HL-60/S4 treated with phorbol 12-myristate 13-acetate at 8.2 ng/mL for 4 days and 3 days (cell line): ENCODE measurements around the gene TNFRSF6B.
"Not testable (repeated sequence)": the region's sequence is repeated elsewhere in the genome, so short reads cannot be mapped to it uniquely, and the experiment has no call there.

Experiments
- in situ Hi-C: fragments of 300-500 bp; cut with MboI; formaldehyde crosslinking; loops from 2 replicates; pipeline ENCODE4 v1.15.0; 2022; ENCODE audit warnings: low sequenced_read_pairs

TNFRSF6B gene, protein sequence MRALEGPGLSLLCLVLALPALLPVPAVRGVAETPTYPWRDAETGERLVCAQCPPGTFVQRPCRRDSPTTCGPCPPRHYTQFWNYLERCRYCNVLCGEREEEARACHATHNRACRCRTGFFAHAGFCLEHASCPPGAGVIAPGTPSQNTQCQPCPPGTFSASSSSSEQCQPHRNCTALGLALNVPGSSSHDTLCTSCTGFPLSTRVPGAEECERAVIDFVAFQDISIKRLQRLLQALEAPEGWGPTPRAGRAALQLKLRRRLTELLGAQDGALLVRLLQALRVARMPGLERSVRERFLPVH

DNA sequence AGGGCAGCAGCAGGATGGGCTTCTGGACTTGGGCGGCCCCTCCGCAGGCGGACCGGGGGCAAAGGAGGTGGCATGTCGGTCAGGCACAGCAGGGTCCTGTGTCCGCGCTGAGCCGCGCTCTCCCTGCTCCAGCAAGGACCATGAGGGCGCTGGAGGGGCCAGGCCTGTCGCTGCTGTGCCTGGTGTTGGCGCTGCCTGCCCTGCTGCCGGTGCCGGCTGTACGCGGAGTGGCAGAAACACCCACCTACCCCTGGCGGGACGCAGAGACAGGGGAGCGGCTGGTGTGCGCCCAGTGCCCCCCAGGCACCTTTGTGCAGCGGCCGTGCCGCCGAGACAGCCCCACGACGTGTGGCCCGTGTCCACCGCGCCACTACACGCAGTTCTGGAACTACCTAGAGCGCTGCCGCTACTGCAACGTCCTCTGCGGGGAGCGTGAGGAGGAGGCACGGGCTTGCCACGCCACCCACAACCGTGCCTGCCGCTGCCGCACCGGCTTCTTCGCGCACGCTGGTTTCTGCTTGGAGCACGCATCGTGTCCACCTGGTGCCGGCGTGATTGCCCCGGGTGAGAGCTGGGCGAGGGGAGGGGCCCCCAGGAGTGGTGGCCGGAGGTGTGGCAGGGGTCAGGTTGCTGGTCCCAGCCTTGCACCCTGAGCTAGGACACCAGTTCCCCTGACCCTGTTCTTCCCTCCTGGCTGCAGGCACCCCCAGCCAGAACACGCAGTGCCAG is at the start of gene TNFRSF6B:
Gene TNFRSF6B (plus strand): TSS at position 25 of the 729 bp plus-strand sequence. CDS start 116 bp downstream, at position 141.
- in situ Hi-C loops = no loop called here

DNA sequence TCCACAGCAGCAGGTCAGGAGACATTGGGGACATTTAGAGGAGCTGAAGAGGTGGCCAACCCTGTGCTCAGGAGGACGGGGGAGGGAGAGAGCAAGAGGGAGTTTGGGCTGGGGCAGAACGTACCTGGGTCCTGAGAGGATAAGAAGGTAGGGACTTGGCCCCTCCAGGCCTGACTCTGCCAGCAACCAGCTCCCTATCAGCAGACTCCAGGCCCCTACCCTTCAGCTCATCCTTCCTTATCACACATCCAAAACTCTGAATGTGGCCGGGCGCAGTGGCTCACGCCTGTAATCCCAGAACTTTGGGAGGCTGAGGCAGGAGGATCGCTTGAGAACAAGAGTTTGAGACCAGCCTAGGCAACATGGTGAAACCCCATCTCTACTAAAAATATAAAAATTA is 48.3 kb upstream of the TNFRSF6B start:
- in situ Hi-C loops = no loop called here

DNA sequence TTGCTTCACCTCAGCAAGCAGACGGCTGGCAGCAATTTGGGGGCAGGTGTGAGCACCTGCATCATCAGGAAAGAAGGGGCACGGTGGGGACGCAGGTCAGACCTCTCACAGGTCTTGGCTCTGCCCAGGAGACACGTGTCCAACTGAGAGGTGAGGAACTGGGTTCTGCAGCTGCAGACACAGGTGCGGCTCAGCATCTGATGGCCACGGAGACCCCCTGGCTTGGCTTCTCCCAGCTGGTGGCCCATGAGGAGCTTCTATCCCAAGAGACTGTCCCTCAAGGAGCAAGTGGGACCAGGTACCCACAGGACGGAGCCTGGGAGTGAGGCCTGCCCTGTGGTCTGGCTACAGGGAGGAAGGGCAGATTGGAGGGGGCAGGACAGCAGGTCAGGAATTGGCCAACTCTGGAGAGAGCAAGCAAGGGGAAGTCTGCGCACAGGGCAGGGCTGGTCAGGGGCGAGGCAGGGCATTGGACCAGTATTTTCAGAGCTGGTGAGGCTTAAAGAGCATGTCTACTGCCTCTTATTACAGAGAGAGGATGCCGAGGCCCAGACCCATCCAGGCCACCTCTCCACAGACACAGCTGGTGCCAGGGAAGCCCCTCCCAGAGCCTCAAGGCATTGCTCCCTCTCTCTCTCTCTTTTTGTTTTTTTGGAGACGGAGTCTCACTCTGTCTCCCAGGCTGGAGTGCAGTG is 47.4 kb upstream of the TNFRSF6B start:
- in situ Hi-C loops = no loop called here

DNA sequence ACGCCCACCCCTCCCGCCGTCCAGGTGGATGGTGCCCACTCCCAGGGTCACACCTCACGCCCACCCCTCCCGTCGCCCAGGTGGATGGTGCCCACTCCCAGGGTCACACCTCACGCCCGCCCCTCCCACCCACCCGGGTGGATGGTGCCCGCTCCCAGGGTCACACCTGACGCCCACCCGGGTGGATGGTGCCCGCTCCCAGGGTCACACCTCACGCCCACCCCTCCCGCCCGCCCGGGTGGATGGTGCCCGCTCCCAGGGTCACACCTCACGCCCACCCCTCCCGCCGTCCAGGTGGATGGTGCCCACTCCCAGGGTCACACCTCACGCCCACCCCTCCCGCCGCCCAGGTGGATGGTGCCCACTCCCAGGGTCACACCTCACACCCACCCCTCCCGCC is 46.0 kb upstream of the TNFRSF6B start:
- in situ Hi-C loops = not testable (repeated sequence)

DNA sequence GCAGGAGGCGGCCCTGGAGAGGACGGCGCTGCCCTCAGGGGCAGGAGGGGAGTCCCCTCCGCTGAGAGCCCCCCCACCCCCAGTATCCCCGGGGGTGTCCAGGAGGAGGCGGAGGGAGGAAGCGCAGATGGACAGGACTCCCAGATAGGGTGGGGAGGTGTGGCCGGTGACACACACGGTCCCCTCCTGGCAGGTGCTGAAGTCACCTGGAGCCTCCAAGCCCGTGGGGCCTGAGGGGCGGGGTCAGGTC is 44.6 kb upstream of the TNFRSF6B start:
- in situ Hi-C loops = no loop called here

DNA sequence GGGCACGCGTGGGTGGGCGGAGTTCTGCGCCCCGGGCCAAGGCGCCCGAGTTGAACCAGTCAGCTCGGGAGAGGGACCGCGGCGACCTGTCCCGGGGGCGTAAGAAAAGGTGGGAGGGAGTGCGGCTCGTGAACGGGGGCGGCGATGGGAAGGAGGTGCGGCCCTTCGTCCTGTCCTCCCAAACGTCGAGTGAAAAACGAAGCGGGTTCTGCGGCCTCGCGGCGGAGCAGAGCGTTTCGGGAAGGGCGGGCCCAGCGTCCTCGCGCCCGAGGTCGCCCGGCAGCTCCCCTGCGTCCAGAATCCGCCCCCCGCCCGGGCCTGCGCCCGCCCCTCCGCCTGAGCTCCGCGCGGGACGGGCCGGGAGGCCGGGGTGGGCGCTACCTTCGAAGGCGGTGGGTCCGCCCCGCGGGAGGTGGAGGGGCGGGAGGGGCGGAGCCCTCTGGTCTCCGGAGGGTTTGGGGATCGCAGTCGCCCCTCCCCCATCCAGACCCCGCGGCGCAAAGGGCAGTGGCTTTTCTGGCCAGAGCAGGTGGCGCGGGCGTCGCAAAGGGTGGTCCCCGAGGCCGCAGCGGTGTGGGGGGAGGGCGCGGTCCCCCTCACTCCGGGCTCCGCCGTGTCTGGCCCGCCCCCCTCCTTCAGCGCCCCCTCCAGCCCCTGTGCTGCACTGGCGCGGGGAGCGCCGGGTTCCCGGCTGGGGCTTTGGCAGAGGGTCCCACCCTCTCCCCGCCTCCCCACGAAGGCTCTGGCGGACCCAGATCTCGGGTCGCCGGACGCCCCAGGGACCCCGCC is 44.1 kb upstream of the TNFRSF6B start:
- in situ Hi-C loops = no loop called here

DNA sequence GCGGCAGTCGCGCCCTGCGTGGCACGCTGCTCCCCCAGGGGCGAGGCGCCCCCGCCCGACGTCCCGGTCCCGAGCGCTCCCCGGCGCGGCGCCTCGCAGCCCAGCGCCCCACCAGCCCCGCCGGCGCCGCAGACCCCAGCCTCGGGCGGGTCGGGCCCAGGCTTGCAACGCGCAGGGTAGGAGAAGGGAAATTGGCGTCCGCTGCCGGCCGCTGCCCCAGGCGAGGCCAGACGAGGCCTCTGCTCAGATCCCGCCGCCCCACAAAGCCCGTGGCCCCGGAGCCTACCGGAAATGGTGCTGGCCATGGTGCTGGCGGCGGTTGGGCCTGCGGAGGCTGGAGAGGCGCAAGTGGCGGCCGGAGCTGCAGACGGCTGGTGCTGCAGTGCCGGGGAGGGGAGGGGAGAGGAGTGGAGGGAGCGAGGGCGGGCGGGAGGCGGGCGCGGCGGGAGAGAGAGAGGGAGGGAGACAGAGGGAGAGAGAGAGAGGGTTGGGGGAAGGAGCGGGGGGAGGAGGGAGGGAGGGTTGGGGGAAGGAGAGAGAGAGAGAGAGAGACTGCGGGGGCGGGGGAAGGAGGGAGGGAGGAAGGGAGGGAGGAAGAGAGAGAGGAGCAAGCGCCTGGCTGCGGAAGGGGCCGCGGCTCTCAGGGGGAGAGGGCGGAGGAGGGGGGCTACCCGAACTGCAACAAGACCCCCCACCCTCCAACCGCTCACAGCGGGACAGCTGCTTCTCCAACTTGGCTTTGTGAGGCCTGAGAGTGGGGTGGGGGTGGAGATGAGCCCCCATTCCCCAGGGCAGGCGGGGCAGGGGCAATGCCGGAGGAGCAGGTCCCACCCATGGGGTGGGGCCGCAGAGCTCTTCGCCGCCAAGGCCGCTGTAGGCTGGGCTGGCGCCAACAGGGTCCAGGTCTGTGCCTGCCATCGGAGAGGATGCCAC is 43.1 kb upstream of the TNFRSF6B start, which contains the start of gene STMN3:
Gene STMN3 (minus strand): TSS at position 384 of the 933 bp plus-strand sequence. CDS start 79 bp downstream, at position 305.
- in situ Hi-C loops = no loop called here

DNA sequence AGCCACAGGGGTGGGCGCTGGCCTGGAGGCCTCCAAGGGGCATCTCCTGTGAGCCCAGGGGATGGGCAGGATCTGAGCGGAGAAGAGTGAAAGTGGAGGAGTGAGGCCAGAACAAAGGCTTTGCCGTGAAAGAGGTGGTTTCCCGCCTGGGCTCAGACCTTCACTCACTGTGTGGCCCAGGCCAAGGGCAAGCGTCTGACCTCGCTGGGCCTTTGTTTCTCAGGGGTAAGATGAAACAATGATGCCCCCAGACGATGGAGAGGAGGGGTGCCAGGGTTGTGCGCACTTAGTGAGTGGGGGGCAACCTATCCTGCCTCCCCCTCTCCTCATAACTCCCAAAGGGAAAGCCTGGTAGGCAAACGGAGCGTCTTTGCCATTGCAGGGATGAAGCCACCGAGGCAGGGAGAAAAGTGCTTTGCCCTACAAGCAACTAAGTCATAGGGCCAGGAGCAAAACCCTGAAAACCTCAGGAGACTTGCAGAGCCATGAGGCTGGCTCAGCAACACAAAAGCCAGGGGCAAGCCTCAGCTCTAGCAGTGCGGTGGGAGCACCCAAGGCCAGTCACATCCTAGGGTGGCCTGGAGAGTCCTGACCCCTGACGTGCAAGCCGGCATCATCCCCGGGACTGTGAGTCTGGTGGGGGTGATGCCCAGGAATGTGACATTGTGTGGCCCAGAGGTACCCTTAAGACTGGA is 42.3 kb upstream of the TNFRSF6B start:
- in situ Hi-C loops = no loop called here

DNA sequence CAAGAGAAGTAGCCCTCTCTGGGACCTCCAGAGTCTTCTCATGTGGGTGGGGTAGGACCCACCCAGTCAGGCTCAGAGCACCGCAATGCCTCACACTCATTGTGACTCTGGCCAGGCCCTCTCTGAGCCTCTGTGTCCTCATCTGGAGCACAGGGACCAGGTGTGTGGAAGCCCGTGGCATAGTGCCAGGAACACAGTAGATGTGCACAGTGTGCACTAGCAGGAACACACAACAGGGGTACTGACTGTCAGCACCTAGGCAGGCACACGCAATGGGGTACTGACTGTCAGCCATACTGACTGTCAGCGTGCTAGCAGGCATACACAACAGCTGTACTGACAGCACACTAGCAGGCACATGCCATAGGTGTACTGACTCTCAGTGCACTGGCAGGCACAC is 41.2 kb upstream of the TNFRSF6B start:
- in situ Hi-C loops = no loop called here

DNA sequence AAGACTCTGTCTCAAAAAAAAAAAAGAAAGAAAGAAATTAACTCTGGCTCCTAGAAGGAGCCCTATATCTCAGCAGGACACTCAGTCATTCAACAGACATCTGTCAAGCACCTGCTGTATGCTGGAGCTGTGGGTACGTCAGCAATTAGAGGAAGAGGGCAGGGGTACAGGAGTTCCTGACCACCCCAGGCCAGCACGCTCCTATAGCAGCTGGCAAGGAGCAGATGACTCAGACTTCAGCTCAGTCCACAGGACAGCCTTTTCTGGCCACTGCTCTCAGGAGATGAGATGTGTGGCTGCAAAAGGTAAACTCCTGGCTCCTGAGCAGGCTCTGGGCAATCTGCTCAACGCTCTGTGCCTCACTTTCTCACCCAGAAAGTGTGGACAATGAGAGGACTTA is 40.0 kb upstream of the TNFRSF6B start:
- in situ Hi-C loops = no loop called here

DNA sequence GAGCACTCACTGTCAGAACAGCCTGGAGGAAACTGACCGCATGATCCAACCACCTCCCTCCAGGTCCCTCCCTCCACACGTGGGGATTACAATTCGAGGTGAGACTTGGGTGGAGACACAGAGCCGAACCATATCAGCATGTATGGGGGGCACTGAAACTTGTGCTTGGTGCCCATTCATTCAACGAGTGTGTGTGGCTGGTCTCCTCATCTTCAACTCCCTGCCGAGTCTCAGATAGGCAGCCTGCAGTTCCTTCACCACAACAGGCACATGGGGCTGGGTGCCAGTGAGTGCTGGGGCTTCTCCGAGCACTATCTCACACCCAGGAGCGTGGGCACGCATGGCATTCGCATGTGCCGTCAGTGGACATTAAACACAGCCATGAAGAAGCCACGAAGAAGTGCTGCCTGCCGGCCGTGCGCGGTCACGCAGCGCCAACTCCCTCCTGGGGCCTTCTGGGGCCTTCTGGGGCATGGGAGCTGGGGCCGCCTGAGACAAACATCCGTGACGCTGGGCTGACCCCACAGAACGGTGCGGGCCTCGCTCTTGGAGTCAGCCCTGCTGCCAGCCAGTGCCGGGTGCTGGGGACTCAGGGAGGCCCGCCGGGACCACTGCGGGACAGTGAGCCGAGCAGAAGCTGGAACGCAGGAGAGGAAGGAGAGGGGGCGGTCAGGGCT is 39.1 kb upstream of the TNFRSF6B start:
- in situ Hi-C loops = no loop called here

DNA sequence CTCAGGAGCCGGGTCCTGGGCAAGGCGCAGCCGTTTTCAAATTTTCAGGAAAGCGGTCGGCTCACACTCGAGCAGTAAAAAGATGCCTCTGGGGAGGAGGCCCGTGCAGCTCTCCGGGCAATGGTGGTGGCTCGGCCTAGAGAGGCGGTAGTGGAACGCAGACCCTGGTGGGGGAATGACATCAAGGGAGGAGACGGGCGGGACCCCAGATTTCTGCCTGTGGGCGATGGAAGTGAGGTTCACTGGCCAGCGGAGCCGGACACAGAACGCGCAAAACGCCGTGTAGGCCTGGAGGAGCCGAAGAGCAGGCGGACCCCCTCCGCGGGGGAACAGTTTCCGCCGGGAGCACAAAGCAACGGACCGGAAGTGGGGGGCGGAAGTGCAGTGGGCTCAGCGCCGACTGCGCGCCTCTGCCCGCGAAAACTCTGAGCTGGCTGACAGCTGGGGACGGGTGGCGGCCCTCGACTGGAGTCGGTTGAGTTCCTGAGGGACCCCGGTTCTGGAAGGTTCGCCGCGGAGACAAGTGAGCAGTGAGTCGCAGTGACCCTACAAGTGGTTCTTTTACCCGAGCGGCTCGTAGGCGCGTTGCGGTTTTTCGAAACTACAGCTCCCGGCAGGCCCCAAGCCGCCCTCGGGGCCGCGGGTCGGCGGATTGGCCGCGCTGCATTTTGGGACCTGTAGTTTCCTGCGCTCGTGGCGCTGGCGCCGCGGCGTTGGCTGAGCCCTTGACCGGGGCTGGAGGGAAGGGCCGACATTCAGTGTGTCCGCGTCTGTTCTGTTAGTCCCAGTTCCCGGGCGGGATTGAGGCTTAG is 38.3 kb upstream of the TNFRSF6B start, which contains the start of gene RTEL1:
Gene RTEL1 (plus strand): TSS at position 376 of the 812 bp plus-strand sequence. CDS start 1,091 bp downstream, outside the sequence.
- in situ Hi-C loops = no loop called here

DNA sequence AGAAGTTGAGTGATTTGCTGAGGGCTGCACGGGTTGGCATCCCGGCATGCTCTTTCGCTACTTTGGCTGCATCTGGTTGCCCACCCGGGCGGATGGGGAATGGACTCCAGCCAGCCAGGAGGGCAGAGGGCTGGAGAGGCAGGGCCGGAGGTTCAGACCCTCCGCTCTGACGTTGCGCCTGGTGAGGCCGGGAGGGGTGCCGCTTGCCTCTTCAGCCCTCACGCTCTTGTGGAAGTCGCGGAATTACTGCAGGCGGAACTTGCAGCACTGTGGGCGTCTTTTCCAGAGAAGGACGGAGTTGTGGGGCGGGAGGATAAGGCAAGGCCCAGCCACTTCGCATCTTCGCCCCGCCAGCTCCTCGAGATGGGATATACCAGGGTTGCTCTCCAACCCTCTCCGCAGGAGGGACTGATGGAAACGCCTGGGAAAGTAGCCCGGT is 37.7 kb upstream of the TNFRSF6B start:
- in situ Hi-C loops = no loop called here

DNA sequence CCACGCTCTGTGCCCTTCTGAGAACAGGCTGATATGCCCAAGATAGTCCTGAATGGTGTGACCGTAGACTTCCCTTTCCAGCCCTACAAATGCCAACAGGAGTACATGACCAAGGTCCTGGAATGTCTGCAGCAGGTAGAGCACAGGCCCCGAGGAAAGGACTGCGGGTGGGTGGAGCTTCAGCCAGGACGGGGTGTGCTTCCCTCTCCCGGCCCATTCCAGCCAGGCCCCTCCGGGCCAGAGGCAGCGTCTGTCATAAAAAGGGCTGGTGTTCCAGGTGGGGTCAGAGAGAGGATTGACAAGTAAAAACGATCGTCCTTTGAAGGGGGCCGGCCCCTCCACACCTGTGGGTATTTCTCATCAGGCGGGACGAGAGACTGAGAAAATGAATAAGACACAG is 37.1 kb upstream of the TNFRSF6B start:
- in situ Hi-C loops = no loop called here

DNA sequence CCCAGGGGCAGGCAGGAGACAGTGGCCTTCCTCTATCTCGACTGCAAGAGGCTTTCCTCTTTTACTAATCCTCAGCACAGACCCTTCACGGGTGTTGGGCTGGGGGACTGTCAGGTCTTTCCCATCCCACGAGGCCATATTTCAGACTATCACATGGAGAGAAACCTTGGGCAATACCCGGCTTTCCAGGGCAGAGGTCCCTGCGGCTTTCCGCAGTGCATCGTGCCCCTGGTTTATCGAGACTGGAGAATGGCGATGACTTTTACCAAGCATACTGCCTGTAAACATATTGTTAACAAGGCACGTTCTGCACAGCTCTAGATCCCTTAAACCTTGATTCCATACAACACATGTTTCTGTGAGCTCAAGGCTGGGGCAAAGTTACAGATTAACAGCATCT is 36.3 kb upstream of the TNFRSF6B start:
- in situ Hi-C loops = not testable (repeated sequence)

DNA sequence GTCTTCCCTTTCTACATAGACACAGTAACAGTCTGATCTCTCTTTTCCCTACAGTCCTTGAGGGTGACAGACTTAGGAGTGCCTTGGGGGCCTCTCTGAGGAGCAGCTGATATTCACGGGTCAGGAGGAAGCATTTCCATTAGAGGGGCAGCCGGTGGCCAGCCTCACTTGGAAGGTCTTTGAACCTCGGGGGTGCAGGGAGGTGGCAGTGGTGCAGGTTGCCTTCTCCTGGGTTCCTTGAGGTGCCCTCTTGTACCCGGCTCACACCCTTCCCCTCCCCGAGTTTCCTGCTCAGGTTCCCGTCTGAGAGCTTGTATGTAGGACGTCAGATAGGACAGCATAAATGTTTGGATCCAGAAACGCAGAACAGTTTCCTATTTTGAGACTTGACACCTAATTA is 35.8 kb upstream of the TNFRSF6B start:
- in situ Hi-C loops = no loop called here

DNA sequence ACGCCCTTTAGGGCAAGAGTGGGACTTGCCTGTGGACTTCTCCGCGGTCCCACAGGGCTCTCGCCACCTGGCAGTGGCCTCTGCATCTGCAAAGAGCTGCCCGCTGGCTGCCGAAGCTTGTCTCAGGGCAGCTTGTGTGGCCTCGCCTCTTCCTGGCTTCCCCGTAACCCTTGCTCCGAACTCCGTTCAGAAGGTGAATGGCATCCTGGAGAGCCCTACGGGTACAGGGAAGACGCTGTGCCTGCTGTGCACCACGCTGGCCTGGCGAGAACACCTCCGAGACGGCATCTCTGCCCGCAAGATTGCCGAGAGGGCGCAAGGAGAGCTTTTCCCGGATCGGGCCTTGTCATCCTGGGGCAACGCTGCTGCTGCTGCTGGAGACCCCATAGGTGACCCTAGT is 35.3 kb upstream of the TNFRSF6B start:
- in situ Hi-C loops = no loop called here
